D721Med (cell line): ENCODE measurements around the gene ZFP1.

Source experiments
- DNase-seq: peaks from one replicate; pipeline ENCODE4 v3.0.0; 2011; ENCODE audit warnings: low spot score; ENCODE audit not compliant: insufficient read length
- FAIRE-seq: peaks from 2 replicates; lab custom pipeline; 2011; peaks lifted over from hg19 to GRCh38; lab: Jason Lieb, UNC
- TF ChIP-seq, protein P1 (sequence below): IDR thresholded peaks from 2 replicates; pipeline ENCODE4 v1.5.1; 2012; ENCODE audit warnings: mild to moderate bottlenecking, control low read depth; ENCODE audit not compliant: insufficient read depth; ENCODE audit errors: missing control alignments

Gene ZFP1

DNA sequence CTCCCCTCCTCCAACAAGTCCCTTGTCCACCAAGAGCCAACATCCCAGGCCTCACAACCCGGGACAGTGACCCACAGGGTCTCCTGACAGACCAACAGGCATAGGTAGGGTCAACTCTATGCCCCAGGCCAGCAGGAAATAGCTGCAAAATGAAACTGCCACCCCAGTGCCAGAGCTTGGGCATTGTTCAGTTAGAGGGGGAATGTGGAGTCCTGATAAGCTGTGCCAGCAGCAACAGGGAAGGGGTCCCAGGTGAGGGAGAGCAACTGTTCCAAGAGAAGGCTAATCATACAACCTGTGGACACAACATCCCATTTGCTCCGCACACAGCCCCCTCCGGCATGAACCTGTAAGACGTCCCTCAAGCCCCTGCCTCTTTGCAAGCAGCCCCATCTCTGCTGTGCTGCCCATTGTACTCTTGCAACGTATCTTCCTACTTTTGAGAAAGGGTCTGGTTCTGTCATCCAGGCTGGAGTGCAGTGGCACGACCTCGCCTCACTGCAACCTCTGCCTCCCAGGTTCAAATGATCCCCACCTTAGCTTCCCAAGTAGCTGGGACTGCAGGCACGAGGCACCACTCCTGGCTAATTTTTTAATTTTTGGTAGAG, 41.4 kb downstream of the ZFP1 start:
- DNase-seq (no peak), FAIRE-seq (no peak)
- TF ChIP-seq, protein P1, sequence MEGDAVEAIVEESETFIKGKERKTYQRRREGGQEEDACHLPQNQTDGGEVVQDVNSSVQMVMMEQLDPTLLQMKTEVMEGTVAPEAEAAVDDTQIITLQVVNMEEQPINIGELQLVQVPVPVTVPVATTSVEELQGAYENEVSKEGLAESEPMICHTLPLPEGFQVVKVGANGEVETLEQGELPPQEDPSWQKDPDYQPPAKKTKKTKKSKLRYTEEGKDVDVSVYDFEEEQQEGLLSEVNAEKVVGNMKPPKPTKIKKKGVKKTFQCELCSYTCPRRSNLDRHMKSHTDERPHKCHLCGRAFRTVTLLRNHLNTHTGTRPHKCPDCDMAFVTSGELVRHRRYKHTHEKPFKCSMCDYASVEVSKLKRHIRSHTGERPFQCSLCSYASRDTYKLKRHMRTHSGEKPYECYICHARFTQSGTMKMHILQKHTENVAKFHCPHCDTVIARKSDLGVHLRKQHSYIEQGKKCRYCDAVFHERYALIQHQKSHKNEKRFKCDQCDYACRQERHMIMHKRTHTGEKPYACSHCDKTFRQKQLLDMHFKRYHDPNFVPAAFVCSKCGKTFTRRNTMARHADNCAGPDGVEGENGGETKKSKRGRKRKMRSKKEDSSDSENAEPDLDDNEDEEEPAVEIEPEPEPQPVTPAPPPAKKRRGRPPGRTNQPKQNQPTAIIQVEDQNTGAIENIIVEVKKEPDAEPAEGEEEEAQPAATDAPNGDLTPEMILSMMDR, result no peak

DNA sequence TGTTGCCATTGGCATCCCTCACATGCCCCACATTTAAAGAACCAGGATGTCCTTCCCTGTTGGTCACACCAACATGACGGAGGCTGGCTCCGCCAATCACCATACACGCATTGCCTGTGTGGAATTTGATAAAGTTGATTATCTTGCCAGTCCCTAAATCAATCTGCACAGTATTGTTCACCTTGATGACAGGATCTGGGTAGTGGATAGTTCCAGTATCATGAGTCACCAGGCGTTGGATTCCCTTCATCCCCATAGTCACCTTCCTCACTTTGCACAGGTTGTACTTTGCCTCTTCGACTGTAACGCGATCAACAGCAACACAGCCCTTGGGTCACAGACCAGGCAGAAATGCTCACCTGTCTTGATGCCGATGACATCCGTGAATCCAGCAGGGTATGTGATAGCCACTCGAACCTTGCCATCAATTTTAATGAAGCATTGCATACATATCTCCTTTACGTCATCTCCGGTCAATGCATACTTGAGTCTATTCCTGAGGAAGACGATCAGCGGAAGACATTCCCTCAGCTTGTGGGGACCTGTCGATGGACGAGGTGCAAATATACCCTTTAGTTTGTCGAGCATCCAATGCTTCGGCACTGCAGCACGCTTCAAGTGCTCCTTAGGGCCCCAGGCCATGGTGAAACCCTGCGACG, 44.4 kb downstream of the ZFP1 start:
- DNase-seq (no peak), FAIRE-seq (no peak)
- TF ChIP-seq, protein P1, result no peak

DNA sequence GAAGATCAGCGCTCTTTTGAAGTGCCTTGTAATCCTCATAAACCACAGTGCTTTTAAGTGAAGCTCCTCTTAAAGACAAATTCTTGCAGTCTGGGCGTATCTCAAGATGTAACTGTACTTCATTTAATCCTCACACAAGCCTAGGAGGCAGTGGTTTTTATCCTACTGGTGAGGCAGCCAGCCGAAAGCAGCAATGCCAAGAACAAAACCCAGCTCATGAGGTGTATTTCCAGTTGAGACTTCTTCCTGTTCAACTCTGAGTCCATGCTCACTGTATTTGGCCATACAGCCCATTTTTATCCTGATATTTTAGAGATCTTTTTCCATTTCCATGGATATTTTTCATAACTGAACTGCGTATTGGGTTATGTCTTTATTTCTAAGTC, 44.9 kb downstream of the ZFP1 start:
- DNase-seq (no peak), FAIRE-seq (no peak)
- TF ChIP-seq, protein P1, result no peak

DNA sequence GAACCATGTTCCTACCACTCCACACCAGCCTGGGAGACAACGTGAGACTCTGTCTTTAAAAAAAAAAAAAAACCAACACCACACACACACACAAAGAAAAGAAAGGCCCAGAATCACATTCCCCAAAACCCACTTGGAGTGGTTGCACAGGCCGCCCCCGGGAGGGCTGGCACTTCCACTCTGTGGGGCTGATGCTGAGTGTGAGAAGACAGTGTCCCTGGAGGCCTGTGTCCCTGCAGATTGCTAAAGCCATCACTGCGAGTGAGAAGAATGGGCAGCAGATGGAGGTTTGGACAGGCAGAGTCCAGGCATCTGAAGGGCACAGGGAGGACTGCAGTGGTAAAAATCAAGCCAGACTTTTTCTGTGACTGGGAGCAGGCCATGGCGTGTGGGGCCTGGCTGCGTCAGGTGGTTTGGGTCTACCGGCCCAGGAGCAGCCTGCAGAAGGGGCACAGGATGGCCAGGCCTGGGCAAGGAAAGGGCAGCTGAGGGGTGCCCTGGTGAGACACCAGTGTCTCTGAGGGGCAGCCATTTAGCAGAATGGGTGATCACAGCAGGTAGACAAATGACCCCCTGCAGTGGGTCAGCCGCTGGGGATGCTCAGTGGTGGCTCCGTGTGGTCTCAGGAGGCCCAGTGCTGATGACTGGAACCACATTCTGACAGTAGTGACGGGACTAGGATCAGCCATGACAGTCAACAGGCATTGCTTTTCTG, 45.6 kb downstream of the ZFP1 start:
- TF ChIP-seq, protein P1, result no peak
- FAIRE-seq, result no peak
- DNase-seq, result no peak

DNA sequence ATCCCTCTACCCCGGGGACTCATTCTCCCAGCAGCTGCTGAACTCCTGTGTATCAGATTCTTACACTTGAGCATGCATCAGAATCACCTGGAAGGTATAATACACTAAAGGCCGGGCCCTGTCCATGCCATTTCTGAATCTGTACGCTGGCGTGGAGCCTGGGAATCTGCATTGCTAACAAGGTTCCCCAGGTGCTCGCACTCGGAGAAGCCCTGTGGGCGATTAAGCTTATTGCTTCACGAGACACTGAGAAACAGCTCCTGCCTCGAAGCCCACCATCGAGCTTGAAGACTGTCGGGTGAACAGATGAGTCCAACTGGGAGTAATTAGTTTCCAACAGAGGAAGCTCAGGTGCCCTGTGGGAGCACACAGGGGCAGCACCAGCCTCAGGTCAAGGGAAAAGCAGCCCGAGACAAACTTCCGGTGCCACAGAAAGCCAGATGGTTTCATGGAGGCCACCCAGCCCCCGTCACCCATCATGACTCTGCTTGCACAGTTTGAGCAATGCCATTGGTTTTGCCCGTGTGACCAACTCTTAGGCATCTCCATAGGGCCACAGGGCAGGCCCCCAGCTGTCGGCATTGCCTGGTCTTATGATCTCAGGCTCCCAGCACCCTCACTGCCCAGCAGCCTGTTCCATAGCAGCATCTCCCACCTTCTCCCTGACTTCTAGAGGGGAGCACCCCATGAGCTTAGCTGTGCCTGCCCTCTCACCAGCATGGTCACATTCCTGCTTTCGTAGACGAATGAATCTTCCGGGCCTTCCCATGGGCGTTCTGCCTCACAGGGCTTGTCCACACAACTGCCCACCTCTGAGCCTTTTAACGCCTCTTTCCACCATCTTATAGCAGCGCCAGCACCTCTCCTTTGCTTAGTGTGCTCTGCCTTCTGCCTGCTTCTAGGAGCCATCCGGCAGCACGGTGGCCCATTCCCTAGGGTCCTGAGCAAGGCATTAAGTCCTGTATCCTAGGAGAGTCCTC, 47.8 kb downstream of the ZFP1 start:
- TF ChIP-seq, protein P1, result no peak
- DNase-seq (no peak), FAIRE-seq (no peak)

DNA sequence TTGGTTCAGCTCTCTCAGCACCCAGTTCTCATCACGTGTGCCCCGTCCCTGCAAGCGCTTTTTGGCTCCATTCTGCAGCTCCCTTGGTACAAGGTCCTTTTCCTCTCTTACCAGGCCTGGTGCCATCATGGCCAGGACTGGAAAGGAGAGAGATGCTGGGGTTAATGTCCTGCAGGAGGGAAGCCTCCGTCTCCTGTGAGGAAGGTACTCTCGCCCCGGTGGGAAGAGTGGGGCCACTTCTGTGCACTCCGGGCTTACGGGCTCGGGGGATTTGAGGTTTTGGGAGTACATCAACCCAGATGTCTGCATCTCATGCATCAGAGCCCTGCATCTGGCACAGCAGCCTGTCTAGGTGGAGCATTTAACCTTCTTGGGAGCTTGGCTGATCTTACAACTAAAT, 48.5 kb downstream of the ZFP1 start:
- TF ChIP-seq, protein P1, result no peak
- FAIRE-seq, result no peak
- DNase-seq, result no peak
